Ishikawa (cell line): ENCODE data around the gene YAP1.

Experiments used
- CEBPB ChIP-seq: IDR thresholded peaks from 2 replicates; pipeline ENCODE4 v1.6.1; 2012
- EP300 ChIP-seq: IDR thresholded peaks from 2 replicates; pipeline ENCODE4 v1.6.1; 2012; ENCODE audit warnings: borderline replicate concordance
- RAD21 ChIP-seq: IDR thresholded peaks from 2 replicates; pipeline ENCODE4 v1.6.1; 2012; ENCODE audit warnings: low read depth
- TAF1 ChIP-seq: IDR thresholded peaks from 2 replicates; pipeline ENCODE4 v1.6.1; 2012; ENCODE audit warnings: low read depth, mild to moderate bottlenecking
- TCF12 ChIP-seq: IDR thresholded peaks from 2 replicates; pipeline ENCODE4 v1.6.1; 2012; ENCODE audit warnings: low read depth
- USF1 ChIP-seq: IDR thresholded peaks from 2 replicates; pipeline ENCODE4 v1.6.1; 2012
- TF ChIP-seq, protein P1 (sequence below): IDR thresholded peaks from 2 replicates; pipeline ENCODE4 v1.6.1; 2012; ENCODE audit warnings: low read depth, mild to moderate bottlenecking

- TF ChIP-seq RAD21 (no peak), USF1 (no peak), TCF12 (no peak), TAF1 (no peak), CEBPB (no peak), EP300 (no peak)
- TF ChIP-seq, protein P1, sequence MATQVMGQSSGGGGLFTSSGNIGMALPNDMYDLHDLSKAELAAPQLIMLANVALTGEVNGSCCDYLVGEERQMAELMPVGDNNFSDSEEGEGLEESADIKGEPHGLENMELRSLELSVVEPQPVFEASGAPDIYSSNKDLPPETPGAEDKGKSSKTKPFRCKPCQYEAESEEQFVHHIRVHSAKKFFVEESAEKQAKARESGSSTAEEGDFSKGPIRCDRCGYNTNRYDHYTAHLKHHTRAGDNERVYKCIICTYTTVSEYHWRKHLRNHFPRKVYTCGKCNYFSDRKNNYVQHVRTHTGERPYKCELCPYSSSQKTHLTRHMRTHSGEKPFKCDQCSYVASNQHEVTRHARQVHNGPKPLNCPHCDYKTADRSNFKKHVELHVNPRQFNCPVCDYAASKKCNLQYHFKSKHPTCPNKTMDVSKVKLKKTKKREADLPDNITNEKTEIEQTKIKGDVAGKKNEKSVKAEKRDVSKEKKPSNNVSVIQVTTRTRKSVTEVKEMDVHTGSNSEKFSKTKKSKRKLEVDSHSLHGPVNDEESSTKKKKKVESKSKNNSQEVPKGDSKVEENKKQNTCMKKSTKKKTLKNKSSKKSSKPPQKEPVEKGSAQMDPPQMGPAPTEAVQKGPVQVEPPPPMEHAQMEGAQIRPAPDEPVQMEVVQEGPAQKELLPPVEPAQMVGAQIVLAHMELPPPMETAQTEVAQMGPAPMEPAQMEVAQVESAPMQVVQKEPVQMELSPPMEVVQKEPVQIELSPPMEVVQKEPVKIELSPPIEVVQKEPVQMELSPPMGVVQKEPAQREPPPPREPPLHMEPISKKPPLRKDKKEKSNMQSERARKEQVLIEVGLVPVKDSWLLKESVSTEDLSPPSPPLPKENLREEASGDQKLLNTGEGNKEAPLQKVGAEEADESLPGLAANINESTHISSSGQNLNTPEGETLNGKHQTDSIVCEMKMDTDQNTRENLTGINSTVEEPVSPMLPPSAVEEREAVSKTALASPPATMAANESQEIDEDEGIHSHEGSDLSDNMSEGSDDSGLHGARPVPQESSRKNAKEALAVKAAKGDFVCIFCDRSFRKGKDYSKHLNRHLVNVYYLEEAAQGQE: no peak
Measured at GRCh38 chr11:102202972-102203371, 92.7 kb downstream of the YAP1 start.
